Measurements from ENCODE around the gene OR6N1.

Gene OR6N1, protein sequence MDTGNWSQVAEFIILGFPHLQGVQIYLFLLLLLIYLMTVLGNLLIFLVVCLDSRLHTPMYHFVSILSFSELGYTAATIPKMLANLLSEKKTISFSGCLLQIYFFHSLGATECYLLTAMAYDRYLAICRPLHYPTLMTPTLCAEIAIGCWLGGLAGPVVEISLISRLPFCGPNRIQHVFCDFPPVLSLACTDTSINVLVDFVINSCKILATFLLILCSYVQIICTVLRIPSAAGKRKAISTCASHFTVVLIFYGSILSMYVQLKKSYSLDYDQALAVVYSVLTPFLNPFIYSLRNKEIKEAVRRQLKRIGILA

DNA sequence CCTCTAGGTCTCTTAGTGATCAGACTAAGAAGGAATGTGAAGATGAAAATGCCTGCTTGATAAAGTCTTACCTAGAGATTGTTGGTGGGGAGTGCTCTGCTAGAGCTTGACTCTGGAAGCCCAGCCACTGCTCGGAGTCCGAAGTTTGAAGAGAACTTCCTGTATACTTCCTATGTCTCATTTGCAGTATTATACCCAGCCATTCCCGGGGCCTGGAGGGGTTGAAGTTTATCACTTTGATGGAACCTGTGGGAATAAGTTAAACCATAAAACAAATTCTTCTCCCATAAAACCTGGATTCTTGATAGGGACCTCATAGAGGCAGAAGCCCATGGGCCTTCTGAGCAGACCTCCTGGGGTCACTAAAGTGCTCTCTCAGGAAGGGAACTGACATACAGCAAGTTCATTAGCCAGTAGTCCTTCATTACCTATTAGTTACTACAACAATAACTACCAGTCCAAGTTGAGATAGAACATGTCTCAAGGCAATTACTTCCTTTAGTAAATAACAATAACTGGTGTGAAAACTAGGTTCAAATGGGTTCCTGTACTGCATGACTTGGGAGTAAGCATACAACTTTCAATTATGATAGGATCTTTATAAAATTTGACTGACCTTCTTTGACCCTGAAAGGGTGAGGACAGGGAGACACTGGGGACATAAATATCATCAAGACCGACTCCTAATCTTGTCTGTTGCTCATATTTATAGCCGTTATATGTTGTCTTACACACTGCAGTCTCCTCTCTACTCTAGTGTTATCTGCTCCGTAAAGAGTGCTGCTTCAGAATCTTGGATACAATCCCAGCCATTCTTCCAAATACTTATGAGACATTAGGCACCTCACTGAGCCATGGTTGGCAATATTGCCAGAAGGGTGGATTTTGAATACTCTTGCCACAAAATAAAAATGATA, at the start of gene OR6N1:
OR6N1 (minus strand) TSS at position 246 of the 917 bp plus-strand sequence. CDS start 5,513 bp downstream, outside the sequence.
- no peak for DNase-seq (ENCODE audit: low read depth in 2 of 2)

DNA sequence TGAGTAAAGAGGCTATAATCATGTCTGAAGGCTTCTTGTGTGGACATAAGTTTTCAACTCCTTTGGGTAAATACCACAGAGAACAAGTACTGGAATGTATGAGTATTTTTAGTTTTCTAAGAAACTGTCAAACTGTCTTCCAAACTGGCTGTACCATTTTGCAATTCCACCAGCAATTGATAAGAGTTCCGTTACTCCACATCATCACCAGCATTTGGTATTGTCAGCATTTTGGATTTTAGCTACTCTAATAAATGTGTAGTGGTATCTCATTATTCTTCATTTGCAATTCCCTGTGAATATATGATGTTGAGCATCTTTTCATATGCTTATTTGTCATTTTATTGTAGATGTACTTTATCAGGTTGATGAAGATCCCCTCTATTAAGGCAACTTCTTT, 49.7 kb upstream of the OR6N1 start:
- no peak for DNase-seq (ENCODE audit: low read depth in 2 of 2)

DNA sequence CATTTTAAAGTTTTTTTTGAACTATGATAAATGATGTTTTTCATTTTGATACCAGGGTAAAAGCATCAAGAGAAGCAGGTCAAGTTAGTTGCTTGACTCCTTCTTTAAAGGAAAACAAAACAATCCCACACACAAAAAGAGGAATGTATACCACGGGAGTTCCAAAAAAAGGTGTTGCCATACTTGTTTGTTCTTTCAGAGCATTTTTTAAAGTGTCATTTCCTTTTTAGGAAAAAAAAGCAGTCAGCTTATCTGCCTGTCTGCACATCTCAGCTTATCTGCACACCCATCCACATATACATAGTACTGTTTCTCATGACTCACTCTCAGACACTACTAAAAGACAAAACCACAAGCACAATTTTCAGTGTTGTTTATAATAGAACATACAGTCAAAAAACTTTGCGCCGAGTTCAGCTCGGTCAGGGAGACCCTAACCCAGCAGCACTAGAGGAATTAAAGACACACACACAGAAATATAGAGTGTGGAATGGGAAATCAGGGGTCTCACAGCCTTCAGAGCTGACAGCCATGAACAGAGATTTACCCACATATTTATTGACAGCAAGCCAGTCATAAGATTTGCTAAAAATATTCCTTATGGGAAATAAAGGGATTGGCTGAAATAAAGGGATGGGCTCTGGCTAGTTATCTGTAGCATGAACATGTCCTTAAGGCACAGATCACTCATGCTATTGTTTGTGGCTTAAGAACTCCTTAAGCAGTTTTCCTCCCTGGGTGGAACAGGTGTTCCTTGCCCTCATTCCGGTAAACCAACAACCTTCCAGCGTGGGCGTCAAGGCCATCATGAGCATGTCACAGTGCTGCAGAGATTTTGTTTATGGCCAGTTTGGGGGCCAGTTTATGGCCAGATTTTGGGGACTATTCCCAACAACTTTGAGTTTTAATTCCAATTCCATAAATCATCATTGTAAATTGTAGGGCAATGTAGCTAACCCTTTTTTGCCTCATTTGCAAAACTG, 47.8 kb upstream of the OR6N1 start:
- DNase-seq (ENCODE audit: low read depth in 2 of 2): no peak

DNA sequence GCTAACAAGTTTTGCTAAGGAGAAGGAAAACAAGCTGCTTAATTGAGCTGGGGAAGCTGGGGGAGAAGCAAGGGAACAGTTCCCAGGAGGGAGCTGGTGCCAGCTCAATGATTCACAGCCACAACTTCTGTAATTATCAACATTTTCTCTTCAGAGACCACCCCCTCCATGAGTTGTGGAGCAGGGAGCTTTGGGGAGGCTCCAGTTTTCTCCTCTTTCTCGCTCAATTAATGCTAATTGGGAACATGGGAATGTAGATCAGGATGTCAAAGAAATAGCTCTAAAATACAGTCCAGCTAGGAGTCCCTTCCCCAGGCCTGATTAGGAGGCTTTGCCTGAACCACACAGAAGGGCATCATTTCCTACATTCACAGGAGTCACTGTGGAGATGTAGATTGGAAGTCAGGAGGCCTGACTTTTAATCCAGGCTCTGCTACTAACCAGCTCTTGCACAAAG, 47.0 kb upstream of the OR6N1 start:
- no peak for DNase-seq (ENCODE audit: low read depth in 2 of 2)

DNA sequence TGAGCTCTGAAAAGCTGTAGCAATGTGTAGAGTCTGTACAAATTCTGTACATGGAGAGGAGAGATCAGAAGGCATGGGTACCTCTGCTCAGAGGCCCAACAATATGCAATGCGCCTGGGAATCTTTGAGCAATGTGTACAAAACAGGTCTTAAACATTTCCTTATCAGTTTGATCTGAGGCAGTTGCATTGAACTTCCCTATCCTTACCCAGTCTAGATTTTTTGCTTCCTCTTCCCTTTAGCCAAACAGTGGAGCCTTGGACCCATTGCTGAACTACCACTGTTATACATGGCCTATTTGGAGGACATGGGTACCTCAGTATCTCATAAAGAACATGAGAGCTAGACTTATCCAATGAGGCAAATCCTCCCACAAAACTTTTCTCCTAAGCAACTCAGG, 46.6 kb upstream of the OR6N1 start:
- DNase-seq (ENCODE audit: low read depth in 2 of 2): no peak

DNA sequence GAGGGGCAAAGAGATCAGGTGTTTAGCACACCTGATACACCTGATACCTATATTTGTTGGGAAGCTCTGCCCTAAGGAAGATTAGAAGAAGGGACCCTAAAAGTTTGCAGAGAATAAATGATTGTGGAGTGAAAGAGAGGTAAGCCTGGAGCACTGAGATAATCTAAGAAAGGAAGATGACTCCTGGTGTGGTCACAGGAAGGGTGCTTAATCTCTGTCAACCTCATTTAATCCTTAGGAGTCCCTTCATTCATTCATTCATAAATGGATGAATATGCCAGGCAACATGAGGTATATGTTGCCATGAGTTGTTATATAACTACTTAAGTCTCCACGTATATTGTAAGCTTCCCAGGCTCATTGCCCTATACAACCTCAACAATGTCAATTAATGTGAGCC, 43.0 kb upstream of the OR6N1 start:
- DNase-seq (ENCODE audit: low read depth in 2 of 2): no peak

DNA sequence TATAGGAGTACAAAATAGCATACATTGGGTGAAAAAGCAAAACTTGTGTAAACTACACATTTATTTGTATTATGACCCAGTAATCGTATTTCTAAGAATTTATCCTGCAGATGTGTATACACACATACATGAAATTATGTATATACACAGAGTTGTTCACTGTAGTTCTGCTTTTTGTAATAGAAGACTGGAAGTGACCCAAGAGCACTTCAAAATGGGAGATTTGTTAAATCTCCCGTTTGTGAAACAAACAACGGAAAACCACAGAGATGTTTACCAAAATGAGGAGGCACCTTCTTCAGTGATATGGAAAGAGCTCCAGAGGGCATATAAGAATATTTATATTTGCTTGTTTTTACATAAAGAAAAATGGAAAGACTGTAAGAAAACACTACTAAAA, 41.2 kb upstream of the OR6N1 start:
- DNase-seq (ENCODE audit: low read depth in 2 of 2): no peak

DNA sequence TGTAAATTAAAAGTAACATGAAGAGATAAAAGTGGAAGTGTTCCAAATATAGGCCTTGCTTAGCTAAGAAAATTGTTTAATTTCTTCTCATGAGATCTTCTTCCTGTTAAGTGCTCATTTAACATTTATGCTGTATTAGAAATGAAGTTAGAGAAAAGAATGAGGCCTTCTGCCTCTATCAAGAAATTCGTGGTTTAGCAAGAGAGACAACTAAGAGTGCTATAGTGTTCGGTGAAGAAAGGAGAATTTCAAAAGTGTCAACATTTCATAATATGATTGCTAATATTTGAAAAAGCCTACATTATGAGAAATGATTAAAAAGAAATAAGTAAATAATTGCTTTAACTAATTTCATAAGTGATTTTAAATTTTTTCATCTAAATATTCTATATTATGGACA, 40.3 kb upstream of the OR6N1 start:
- DNase-seq (ENCODE audit: low read depth in 2 of 2): no peak

DNA sequence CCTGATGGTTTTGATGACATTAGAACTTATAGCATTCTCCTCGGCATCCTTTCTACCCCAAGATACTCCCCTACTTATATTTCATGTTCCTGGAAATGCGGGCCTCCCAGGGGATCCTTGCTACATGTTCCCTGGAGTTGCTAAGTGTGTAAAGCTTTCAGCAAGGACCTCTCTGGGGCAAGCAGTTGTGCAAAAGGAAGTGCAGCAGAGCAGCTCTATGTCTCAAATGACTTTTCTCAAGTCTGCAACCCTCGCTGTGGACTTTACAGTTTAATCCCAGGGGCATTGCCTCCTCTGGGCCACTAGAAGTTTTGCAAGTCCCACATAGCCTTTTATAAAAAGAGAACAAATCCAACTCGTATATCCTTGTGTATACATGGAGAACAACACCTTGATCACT, 38.3 kb upstream of the OR6N1 start:
- DNase-seq (ENCODE audit: low read depth in 2 of 2): no peak

DNA sequence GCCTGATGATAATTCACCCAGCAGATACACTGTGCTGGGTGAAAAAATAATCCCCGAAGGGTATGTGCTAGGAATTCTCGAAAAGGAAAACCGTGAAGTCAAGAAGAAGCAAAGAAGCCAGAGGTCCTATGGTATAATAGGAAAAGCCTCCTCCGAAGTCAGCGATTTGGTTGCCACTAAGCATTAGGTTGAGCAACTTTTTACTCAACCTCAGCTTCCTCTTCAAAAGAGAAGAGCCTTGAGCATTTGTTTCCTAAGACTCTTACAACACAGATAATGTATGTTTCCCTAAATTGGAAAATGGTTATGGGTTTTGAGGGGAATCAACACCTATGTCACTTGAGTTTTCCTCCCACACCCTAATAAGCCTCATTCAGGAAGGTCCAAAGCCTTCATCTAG, 37.9 kb upstream of the OR6N1 start:
- DNase-seq (ENCODE audit: low read depth in 2 of 2): no peak

DNA sequence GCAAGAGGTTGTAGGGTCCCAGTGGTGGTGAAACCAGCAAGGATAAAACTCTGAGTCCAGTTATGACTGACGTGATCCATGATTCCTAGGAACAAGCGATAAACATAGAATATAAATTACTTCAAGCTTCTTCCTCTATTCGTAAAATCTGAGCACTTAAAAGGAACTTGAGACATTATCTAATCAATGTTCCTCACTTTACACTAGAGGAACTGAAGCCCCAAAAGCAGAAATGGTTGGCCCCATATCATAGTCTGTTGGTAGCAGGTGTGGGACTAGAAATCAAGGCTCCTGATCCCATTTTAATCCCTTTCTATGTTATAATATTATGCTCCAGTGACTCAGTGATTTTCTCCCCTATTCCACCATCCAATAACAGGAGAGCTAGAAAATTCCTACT, 37.3 kb upstream of the OR6N1 start:
- no peak for DNase-seq (ENCODE audit: low read depth in 2 of 2)

DNA sequence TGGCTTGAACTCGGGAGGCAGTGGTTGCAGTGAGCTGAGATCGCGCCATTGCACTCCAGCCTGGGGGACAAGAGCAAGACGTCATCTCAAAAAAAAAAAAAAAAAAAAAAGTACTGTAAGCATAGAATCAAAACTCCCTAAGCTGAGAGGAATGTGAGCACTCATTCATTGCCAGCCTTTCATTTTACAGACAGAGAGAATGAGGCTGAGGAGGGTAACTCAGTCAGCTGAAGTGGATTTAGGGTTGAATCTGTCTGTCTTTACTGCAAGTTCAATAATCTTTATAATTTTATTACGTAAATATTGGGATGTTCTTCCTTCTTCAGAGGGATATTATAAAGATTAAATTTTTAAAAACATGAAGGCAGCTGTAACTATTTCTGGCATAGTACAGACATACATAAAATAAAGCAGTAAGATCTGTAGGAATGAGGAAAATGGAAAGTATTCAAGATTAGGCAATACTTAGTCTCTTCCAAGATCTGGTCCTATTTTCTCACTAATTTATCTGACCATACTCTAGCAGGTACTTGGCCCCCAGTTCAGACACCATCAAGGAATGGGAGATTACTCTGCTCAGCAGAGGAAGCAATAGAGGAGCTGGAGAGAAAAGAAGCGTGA, 35.0 kb upstream of the OR6N1 start:
- DNase-seq (ENCODE audit: low read depth in 2 of 2): no peak

DNA sequence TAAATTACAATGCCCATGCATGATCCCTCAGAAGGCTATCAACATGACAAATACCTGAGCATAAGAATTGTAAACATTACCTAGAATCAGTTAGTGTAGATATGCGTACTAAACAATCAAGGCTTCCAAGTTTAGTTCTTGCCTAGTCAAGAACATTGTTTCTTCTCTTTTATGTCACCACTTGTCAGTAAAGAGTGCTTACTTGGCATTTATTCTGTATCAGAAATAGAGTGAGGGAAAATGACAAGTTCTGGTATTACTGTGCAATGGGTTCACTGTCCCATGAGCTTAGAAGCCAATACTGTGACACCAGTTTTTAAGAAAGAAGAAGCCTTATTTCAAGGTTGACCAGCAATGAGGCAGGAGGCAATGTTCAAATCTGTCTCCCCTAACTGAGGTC, 31.7 kb upstream of the OR6N1 start:
- DNase-seq (ENCODE audit: low read depth in 2 of 2): no peak

DNA sequence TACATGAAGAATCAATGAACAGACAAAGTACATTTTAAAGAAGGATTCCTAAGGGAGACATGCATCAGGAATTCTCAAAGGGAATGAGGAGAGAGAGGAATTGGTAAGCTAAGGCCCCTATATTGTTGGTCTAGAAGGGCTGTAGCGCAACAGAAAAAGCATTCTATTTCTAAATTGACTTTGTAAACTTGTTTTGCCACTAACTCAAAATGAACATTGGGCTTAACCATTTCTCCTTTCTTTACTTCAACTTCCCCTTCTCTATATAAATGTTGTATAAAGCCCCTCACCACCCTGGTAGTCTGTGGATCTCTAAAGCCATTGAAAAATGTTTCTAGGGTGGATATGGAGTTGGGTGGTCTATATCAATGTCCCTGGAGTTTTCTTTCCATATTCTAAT, 29.4 kb upstream of the OR6N1 start:
- no peak for DNase-seq (ENCODE audit: low read depth in 2 of 2)

DNA sequence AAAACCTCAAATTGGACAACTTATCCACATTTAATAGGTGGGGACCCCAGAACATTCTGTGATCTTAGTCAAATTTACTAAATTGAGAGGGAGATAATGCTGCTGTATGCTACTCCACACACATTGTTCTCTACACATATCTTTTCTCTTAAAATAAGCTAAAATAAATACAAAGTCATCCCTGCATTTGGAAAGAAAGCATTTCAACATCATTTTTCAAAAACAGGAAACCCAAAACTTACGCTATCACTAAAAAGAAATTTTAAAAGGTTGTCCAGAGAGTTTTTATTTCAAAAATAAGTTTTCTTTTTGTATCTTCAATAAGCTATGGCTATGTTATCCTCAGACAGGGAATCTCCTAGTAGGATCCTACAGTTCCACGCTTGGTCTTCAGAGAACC, 28.5 kb upstream of the OR6N1 start:
- DNase-seq (ENCODE audit: low read depth in 2 of 2): no peak

DNA sequence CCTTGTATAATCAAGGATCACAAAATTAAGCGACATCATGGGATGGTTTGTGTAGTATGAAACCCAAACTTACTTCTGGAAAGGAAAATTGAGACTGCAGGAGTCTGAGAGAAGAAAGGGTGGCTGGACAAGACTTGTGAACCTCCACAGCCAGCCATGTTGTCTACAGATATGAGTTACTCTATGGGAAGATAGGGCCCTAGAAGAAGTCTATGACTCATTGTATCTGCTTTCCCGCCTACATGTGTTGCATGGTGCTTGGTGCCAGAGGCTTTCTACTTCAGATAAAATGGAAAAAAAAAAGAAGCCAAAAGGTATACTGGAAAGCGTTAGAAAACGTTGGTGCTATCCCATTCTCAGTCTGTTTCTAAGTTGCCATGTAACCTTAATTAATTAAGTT, 27.7 kb upstream of the OR6N1 start:
- no peak for DNase-seq (ENCODE audit: low read depth in 2 of 2)

DNA sequence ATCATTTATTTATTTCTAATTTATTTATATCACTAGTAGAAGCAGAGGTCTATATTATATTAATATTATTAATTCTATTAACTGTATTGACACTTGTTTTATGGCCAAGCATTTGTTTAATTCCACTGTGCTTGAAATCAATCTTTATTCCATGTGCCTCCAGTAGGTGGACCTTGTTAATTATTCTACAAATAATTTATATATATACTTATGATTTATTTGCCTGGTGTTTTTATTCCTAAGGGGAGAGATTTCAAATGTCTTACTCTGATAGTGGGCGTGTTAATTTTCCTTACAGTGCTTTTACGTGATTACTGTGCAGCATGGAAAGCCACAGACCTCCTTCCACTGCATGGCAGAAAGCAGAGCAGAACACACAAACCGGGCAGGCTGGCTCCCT, 26.5 kb upstream of the OR6N1 start:
- DNase-seq (ENCODE audit: low read depth in 2 of 2): no peak

DNA sequence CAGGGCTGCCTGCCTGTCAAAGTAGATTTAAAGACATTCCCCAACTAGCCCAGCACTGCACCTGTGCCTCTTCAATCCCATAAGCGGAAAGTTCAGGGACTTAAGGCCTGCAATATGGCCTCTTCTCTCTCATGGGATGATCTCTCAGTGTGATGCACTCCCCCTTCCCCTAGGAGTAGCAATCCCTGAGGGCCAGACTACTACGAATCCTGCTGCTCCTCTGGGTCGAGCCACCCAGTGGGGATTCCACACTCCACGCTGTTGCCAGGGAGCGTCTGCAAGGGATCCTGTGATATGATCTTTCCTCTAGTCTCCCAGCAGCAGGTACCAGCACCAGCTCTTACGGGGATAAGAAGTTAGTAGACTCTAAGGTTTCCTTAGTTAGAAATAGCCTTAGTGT, 22.3 kb upstream of the OR6N1 start:
- DNase-seq (ENCODE audit: low read depth in 2 of 2): no peak

DNA sequence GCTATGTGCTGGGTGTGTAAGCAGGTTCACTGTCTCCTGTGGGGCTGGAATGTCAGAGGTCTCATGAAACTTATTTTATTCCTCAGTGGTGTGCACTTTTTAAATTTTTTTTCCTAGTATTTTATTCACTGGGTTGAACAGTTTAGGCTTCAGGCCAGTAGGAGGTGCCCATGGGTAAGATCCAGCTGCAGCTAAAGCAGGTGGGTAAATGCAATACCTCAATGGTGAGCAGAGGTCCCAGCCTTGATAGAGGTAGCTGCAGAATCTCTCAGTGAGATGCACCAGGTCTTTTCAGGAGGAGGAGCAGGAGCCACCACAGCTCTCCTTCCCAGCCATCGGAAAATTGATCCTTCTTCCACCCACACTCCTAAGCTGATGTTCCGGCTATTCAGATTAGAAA, 21.6 kb upstream of the OR6N1 start:
- DNase-seq (ENCODE audit: low read depth in 2 of 2): no peak

DNA sequence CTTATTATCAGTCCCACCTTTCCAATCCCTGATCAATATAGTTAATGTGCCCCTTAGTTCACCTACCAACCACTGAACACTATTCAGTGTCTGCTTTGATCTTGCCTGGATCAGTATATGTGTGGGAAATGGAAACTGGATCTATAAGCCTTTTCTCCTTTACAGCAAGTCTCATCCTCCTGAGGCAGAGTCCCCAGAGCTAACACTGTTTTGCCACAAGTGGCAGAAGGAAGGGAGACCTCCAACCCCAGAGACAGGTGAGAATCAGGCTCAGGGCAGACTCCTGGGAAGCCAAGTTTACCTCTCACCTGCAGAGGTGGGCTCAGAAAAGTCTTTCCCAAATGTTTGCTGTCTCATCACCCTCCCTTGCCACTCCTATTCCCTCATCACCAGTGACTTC, 9.1 kb upstream of the OR6N1 start, which contains the start of gene OR6N2:
OR6N2 (minus strand) TSS at position 101 of the 400 bp plus-strand sequence. CDS start 3,569 bp downstream, outside the sequence.
- no peak for DNase-seq (ENCODE audit: low read depth in 2 of 2)

DNA sequence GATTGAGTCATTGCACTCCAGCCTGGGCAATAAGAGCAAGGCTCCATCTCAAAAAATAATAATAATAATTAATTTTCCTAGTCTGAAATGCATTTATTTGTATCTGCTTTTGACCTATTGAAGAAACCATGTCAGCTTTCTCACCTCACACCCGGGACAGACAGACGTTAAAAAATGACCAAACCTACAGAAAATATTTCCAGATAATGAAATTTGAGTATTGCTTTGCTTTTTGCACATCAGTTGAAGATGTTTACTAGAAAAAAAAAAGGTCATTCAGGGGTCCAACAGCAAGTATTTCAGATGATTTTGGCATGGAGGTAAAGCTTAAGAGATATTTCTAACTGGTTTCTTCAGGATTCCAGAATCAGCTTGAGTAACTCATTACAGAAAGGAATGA, 17.6 kb downstream of the OR6N1 start, which contains the start of gene OR6K6:
OR6K6 (plus strand) TSS at position 301 of the 400 bp plus-strand sequence. CDS start 168 bp downstream, outside the sequence.
- DNase-seq (ENCODE audit: low read depth in 2 of 2): no peak

Data from stimulated activated CD8-positive, alpha-beta memory T cell treated with anti-CD3 and anti-CD28 coated beads, Interleukin-15, amount 100 ng/mL, for 48 hours (primary cell).